Middle frontal gyrus (tissue), 1 donor: ENCODE measurements around the gene RAP2A.

ENCODE experiments used
- DNase-seq: peaks from one replicate; pipeline ENCODE4 v3.0.0-alpha.2; 2015; ENCODE audit warnings: low spot score; ENCODE audit errors: extremely low spot score

The RAP2A gene

DNA sequence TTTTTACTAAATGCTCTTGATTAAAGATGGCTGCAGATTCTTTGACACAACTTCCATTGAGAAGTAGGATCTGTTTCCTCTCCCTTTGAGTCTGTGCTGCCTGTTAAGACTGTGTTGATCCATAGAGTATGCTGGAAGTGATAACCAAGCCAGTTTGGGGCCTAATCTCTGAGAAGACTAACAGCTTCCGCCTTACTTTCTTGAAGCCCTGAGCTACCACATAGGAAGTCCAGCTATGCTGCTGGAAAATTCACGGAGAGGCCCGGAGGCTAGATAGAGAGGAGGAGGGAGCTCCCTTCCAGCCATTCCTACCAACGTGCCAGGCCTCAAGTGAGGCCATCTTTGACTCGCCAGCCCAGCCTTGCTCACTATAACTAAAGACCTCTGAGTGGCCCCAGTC is 12.5 kb downstream of the RAP2A start:
- no peak for DNase-seq

DNA sequence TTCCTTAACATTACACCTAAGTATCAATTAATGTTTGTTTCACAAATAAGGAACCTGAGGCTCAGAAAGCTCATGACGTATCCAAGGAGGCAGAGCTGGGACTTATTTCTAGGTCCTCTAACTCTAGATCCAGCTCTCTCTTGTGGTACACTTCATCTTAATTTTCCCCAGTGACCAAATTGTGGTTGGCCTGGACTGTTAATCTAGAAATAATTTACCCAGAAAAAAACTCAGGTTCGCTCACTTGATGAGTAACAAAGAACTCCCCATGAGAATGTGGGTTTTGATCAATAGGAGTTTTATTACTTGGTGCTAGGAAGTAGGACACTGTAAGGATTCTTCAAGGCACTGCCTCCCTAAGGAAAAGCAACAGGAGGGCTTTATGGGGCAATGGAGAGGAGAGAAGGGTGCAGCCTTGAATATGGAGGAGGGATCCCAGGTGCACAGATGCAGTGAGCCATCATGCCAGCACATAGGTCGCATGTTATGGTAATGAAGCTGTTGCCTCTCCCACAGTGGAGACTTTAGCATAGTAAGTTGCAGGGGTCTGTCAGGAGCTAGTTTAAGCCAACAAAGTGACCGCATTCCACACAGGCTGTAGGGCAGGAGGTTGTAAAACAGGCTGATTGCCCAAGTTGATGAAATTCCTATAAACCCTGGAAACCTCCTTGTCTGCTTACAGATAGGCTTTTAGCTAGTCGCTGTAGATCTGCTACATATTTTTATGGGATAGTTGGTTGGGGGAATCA is 14.7 kb downstream of the RAP2A start:
- DNase-seq, result no peak

DNA sequence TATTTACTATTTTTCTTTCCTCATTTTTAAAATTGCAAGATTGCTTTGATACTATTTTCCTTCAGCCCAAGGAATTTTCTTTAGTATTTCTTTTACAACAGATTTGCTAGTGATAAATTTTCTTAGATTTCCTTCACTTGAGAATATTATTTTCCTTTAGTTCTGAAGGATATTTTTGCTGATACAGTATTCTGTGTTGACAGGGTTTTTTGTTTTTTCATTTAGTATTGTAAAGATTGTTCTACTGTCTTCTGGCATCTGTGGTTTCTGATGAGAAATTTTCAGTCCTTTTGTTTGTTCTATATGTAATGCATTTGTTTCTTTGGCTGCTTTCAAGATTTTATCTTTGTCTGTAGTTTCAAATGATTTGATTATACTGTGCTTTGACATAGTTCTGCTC is 20.7 kb downstream of the RAP2A start:
- DNase-seq, result no peak

DNA sequence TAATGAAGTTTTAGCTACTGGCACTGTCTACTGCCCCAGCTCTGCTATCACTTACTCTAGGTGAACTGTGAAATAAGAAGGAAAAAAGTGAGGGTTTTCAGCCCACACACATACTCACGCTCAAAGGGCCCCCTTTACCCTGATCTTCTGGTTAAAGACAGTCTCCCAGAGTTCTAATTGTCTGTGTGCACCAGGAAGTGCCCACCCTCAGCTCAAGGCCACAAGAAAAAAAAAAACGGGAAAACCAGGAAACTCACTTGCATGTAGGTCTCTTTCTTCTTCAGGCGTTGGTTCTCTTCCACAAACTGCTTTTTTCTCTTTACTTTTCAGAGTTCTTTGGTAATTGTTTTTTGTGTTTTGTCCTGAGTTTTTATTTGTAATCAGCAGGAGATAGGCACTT is 22.1 kb downstream of the RAP2A start:
- no peak for DNase-seq

DNA sequence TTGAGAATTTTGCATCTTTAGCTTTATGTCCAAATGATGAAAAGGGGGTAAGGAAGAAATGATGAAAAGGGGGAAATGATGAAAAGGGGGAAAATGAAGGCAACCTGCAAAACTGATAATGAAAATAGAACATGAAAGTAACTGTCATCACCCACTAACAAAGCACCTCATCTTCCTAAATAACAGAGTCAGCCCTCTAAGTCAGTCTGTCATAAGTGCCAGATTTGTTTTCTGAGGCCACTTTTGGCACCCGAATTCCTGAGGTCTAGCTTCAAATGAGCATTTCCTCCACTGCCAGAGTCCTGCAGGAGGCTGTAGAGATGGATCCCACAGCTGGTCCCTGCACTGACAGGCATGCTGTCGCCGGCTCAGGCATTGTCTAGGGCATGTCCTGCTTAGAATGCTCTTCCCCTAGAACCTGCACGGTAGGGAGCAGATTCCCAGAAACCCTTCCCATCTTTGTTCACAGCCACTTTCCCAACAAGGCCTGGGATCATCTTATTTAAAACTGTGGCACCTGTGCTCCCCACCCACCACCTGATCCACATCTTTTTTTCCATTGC is 25.3 kb downstream of the RAP2A start:
- DNase-seq, result no peak

DNA sequence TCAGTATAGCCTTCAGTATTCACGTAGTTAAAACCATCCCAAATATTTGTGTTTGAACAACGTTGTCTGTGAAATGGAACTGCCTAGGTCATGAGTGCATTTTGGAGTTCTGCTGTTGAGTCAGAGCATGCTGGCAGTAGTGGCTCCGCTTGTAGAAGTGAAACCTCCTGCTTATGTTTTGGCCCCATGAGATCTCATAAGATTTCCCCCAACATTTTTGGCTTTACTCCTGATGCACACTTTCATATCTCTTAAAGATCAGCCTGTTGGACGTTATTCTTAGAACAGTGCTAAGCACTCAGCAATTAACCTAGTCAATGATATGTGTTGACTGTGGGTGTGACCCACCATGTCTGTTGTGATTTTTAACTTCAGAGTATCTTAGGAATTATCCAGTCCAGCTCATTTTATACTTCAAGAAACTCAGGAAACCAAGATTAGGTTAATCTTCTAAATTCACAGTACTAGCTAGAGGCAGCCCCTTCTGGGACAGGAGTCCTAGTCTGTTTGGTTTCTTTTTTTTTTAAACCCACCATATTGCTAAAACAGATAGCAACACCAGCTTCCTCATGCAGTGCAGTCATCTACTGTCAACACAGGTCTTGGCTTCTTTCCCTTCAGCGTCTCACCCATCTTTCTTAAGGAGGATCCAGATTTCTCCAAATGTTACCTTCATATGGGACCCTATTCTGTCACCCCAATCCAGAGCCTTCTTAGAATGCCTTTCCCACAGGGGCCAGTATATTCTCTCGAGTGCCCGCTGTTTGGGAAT is 26.2 kb downstream of the RAP2A start:
- no peak for DNase-seq

DNA sequence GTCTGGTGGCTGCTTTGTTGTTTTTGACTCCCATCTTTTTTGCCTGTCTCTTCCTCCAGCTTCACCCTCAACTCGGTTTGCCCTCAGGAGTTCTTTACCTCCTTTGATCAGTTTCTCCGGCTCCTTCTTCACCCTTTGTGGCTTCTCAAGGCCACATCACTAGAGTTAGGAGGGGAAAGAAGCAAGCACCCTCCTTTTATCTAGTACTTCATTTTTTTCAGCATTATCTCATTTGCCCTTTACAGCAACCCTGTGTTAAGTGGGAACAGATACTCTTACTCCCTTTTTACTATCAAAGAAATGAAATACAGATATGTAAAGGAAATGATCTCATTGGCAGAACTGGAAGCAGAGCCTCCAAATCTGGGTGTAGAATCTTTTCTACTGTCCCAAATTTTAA is 26.9 kb downstream of the RAP2A start:
- no peak for DNase-seq

DNA sequence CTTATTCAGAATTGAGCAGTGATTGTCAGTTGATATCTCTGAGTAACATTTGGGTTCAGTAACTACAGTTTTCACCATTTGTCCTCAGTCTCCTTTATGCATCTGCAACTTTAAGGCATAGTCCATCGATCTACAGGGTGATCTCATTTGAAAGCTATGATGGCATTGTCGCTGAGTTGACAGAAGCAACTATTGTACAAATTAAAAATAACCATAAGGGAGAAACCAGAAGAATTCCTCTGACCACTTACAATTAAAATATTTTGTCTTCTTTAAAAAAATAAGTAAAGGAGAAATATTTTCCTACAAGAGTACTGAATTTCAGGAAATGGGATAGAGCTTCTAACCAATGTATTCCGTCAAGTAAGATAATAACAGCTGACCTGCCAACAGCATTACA is 30.6 kb downstream of the RAP2A start:
- DNase-seq, result no peak

DNA sequence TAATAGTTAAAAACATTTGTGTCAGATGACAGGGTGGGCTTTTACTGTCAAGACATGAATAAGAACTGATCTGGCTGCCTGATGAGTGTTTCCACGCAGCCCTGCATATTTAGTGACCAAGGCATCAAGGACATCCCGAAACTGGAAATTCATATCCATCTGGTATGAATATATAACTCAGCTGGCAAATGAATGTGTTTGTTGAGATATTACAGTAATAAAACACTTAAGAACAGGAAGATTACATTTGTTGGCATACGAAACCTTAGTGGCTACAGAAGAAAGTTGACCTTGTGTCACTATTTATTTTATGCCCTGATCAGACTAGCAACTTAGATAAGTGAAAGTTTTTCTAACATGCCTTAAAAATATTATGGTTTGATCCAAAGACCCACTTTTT is 32.8 kb downstream of the RAP2A start:
- DNase-seq, result no peak

DNA sequence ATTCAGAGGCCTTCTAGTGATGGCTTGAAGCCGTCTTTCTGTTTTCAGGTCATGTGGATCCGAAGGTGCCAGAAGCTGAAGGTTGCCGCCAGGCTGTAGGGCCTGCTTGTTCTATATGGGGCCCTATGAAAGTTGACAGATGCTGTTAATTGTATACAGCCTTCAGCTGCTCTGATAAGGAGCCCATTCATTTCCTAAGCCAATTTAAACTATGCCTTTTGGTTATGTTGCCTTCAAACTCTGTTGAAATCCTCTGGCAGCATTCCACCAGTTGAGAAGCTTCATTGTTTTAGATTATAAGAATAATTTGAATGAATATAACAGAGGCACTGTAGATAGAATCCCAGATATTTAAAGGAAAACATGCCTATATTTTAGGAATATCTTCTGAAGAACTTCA is 34.4 kb downstream of the RAP2A start:
- no peak for DNase-seq

DNA sequence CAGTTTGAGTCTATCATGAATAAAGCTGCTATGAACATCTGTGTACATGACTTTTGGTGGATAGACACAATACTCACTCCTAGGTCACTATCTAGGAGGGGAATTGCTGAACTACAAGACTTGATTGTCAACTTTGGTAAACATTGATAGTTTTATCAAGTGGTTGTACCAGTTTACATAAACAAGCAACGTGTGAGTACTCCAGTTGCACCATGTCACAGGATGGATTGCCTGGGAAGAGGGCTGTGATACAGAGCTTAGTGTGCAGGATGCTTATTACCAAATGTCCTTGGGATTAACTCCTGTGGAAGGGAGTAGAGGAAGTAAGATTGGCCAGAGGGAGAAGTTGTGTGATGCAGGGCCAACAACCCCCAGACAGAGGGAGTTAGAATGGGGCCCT is 37.7 kb downstream of the RAP2A start:
- DNase-seq, result no peak

DNA sequence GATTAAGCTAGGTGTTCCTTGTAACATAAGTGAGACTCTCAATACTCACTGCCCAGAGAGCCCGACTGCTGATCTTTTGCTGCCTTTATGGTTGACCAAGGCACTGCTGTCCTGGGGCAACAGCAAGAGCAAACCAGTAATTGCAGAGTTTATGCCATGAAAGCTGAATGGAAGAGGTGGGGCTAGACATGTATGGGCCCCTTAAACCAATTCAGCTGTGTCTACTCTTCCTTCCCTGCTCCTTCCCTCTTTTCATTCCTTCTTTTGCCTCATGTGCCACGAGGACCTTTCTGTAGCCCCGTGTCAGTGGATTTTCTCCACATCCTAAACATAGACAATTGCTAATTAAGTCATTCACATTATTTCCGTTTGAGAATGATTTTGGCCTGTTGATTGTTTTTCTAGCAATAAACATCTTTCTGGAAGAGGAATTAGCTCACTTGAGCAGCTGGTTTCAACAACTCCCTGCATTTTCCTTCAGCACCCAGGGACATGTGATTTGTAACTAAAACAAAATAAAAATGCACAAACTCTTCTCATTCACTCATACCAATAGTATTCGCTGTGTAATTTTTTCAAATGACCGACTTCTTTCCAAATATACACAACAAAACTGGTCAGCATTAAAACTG is 40.5 kb downstream of the RAP2A start:
- DNase-seq, result no peak

DNA sequence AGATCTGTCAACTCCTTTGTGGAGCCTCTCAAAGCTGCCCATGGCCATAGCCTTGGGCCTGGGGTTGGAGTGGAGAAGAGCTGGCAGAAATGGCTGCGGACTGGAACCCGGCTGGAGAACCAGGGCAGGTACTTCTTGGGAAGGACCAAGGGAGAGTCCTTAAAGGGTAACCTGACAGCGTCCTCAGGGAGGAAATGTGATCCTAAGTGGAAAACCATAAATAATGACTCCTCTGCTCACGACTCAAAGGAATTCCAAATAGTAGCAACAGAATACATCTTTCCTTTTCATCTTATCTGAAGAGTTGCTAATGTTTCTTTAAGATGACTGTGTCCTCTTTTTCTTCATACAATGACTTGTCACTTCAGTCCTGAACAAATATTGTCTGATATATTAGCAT is 41.0 kb downstream of the RAP2A start:
- no peak for DNase-seq

DNA sequence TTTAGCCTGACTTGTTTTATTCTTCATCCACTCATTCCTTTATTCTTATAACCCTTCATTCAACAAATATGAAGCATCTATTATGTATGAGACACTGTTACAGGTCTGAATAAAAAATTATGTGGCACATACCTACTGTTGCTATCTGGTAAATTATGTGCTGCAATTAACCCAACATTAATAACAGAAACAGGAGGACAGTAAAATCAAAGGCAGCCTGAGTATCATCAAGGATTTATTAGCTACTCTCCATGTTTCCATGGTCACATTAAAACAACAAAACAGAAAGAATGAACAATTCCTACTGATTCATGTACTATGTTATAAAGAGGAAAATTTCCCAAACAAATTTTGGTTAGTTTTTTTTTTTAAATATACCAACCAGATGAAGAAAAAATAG is 43.9 kb downstream of the RAP2A start:
- DNase-seq, result no peak

DNA sequence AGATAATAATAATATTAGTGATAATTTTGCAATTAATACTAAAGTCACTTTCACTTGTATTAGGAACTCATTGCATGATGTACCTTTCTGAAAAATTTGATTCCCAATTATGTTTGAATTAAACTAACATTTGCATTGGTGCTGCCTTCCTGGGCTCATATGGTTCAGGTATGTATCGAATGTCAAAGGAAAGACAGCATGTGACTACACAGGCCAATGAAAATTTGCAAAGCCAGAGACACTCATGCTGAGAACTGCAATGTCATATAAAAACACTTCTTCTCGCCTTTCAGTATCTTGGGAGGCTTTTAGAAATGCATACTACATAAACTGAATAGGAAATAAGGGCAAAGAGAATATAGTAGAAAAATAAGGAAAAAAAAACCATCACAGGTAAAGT is 44.3 kb downstream of the RAP2A start:
- DNase-seq, result no peak

DNA sequence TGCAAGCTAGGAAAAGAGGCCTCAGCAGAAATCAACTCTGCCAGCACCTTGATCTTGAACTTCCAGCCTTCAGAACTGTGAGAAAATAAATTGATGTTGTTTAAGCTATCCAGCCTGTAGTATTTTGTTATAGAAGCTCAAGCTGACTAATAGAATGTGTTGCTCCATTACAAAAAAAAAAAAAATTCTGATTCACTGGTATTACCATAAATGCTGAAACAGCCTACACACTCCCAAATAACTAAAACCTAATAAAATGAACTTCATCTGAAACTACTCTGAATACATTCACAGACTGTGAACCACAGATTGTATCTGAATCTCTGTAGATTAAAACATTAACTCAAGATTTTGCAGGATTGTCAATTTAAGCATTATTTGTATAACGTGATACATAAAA is 49.5 kb downstream of the RAP2A start:
- DNase-seq, result no peak

DNA sequence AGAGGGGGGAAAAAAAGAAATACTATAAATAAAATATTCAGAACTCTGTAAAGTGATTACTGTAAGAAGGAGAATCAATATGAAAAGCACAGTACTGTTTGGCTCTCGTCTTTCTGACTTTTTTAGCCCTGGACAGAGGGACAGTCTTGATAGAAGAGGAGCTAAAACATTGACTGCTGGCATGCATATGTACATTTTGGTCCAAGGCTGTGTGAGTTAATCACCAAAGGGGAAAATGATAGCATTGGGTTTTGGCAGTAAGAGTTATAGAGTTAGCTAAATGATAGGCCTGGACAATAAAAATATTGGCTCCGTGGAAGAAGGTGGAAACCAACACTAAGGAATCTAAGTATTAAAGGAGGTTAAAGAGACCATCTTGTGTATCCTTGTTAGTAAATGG is 50.3 kb downstream of the RAP2A start:
- DNase-seq, result no peak

DNA sequence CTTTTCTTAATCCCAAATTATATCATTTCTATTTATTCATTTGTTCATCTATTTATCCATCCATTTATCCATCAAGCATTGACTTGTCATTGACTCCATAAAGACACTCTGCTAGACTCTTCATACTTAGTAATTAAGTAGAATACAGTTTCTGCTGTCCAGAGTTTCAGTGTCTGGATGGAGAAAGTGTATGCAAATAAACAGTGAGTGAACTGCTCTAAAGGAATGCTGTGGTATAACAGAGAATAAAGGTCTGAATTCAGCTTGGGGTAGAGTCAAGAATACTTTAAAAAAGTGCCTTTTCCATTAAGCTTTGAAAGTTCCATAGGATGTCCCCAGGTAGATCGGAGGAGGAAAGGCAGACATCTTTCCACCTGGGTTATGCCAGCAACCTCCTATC is 51.4 kb downstream of the RAP2A start:
- no peak for DNase-seq

DNA sequence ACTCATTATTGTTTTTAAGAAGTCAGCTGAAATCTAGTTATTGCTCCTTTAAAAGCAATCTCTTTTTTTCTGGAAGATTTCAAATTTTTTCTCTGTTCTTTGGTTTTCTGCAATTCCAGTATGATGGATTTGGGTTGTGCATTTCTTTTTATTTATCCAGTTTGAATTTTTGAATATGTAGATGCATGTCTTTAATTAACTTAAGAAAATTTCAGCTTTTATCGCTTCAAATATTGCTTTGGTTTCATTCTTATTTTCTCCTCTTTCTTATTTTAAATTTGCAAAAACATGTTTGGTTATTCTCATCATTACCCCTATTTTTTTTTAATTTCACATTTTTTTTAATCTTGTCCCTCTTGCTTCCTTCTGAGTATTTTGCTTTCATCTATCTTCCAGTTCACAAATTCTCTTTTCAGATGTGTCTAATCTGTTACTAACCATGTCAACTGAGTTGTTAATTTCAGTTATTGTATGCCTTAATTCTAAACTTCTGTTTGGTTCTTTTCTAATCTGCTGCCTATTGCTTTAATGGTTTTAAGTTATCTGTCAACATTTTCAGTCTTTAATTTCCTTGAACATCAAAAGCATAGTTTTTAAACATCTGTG is 56.8 kb downstream of the RAP2A start:
- no peak for DNase-seq

DNA sequence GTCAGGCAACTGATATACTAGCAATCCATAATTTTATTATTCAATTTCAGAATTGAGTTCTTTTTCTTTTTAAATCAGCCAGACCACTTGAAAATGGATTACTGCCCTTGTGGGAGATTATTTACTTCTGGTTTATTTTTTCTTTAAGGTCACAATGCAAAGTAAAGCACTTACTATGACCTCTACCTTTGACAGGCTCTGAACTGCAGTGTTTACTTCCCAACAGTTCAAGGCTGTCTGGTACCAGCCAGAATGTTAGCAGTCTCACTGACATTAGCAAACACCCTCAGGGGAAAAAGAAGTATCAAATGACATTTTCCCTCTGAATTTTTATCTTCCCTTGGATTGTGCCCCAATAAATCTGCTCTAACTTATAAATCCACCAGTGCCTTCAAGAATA is 57.5 kb downstream of the RAP2A start:
- no peak for DNase-seq

DNA sequence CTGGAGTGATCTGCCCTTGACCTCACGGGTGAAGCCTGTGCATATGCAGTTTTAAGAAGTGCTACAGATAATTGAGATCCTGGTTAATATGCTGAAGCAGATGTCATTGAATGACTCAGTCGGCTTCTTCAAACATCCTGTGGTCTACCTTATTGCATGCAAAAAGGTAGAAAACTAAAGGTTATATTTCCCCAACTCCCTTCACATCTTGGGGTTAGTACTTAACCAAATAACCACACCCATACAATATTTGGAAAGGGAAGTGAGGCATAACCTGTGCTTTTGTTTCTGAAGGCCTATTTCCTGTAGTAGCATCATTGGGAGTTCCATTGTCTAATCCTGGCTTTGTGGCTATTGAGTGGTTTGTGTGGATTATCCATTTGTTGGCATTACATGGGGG is 58.3 kb downstream of the RAP2A start:
- DNase-seq, result no peak
